Skeletal muscle cell (primary cell): ENCODE measurements around the gene KISS1R.
"Not testable (repeated sequence)": the region's sequence is repeated elsewhere in the genome, so short reads cannot be mapped to it uniquely, and the experiment has no call there.

Experiments used
- DNase-seq: peaks from one replicate; pipeline ENCODE4 v3.0.0-alpha.2; 2010; ENCODE audit warnings: low read depth
- H3K4me3 ChIP-seq: 2 replicates; pipeline ENCODE4 v1.5.1; 2011; ENCODE audit warnings: low read depth, mild to moderate bottlenecking, control low read depth, low read length, moderate library complexity

KISS1R gene

DNA sequence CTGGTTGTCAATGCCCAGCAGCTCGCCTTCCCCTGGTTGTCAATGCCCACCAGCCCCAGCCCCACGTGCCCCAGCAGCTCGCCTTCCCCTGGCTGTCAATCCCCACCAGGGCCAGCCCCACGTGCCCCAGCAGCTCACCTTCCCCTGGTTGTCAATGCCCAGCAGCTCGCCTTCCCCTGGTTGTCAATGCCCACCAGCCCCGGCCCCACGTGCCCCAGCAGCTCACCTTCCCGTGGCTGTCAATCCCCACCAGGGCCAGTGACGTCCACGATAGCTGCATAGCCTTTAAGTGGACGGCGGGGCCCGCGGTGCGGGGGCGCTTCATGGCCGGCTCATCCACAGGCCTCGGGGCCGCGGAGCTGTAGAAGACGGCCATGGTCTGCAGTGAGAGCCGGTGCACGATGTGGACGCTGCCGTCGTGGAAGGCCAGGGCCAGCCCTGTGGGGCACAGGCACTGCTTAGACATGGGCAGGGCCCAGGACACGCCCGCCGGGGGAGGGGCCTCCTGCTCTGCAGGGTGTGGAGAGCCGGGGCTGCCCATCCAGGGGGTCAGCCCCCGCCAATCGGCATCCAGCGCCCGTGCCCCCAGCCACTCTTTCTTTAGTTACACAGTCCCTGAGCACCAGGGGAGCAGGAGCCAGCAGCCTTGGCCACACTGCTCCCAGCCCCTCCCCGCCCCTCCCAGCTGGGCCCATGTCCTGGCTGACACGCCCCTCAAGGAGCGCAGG lies 37.3 kb upstream of the KISS1R start:
- DNase-seq = no peak
- no peak overlapping the region for H3K4me3 ChIP-seq

- H3K4me3 ChIP-seq = no peak overlapping the region
- no peak for DNase-seq
These were observed 35.6 kb upstream of the KISS1R start for GRCh38 chr19:881385-882071.

GRCh38 chr19:882871-883497 lies 34.1 kb upstream of the KISS1R start:
- DNase-seq = no peak
- no peak overlapping the region for H3K4me3 ChIP-seq

DNA sequence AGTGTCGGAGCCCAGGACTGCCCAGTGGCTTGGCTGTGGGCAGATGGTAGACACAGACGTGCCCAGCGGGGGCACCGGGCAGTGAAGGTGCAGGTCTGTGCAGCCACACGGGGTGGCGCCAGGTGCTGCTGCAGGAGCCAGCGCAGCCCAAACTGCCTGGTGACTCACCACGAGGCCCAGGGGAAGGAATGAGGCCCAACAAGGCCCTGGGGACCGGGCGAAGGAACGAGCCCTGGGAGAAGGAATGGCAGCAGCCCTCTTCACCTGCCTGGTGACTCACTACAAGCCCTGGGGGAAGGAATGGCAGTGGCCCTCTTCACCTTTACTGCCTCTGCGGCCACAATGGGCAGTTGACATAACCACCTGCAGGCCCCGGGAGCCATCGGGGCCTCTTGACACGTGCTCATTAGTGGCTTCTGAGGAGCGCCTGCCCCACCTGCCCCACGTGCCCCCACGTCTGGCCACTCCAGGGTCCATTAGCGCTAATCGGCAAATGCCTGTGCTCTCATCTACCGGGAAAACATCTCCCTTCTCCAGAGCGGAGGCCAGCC lies 33.4 kb upstream of the KISS1R start:
- H3K4me3 ChIP-seq = no peak overlapping the region
- DNase-seq = no peak

DNA sequence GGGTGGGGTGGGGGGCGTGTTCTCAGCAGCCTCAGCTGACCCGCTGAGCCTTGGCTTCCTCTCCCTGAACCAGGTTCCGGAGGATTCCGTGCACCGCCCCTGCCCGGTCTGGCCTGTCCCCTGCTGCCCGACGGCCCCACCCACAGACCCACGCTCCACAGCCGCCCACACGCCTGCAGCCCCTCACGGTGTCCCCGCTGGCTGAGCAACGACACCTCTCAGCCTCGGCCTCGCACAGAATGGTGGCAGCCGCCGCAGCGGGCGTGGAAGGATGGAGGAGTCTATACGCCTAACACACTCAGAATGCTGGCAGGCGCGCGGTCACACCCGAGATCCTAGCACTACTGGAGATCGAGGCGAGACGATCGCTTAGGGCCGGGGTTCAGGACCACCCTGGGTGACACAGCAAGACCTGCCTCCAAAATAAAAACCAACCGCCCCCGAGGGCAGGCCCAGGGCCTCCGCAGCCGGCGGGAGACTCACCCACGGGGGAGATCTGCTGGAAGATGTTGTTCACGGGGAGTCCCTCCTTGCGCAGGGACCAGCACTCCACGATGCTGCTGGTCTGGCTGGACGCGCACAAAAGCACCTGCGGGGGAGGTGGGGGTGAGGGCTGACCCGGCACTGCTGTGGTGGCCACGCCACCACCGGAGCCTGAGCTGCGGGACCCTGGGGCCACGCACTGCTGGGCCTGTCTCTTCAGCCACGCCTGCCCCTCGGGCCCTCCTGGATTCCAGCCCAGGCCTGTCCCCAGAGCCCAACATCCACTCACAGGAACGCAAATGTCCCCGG lies 32.5 kb upstream of the KISS1R start:
- no peak for DNase-seq
- no peak overlapping the region for H3K4me3 ChIP-seq

- H3K4me3 ChIP-seq = no peak overlapping the region
- DNase-seq = no peak
These were observed 31.5 kb upstream of the KISS1R start for GRCh38 chr19:885536-886224.

DNA sequence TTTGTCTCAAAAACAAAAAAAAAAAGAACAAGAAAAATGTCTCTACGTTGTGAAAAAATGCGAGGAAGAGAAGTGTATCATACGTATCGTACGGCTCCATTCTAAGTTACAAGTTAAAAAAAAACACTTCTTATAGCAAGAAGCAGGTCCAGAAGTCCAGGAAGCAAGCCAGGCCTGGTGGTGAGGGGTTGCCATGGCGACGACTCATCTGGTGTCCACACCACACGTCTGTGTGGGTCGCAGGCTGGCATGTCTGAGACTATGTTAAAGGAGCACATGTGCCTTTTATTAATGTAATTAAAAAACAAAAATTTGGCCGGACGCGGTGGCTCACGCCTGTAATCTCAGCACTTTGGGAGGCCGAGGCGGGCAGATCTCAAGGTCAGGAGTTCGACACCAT lies 30.1 kb upstream of the KISS1R start:
- H3K4me3 ChIP-seq = no peak overlapping the region
- no peak for DNase-seq

DNA sequence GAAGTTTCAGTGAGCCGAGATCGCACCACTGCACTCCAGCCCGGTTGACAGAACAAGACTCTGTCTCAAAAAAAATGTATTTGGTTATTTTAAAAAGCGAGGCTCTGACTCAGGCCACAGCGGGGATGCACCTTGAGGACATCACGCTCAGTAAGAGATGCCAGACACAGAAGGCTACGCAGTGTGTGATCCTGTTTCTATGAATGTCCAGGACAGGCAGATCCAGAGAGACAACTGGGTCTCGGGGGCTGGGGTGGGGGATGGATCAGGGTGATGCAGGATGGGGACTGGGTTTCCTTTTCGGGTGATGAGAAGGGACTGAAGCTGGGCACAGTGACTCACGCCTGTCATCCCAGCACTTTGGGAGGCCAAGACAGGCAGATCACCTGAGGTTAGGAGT lies 29.5 kb upstream of the KISS1R start:
- DNase-seq = no peak
- H3K4me3 ChIP-seq = no peak overlapping the region

DNA sequence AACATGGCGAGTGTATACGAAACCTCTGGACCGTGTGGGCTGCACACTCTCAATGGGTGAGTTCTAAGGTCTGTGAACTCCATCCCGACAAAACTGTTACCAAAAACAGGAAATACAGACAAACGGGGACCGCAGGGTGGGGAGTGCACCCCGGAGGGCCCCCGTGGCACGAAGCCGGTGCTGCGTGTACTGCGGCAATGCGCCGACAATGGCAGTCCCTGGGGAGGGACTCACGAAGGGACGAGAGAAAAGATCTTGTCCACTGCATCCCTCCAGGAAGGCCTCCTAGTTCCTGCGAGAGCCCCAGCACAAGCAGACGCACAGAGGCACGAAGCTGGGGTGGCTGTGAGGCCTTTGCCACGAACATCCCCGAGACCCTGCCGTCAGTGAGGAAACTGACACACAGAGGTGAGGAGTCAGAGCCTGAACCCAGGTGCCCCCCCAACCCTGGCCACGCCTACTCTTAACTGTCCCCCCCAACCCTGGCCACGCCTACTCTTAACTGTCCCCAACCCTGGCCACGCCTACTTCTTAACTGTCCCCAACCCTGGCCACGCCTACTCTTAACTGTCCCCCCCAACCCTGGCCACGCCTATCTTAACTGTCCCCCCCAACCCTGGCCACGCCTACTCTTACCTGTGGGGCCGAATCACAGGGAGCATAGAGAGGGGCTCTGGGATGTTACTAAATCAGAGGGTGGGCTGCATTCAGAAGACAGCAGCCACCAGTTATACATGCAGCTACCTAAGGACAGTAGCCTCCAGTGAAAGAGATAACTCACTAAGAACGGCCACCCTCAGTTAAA lies 28.4 kb upstream of the KISS1R start:
- no peak for DNase-seq

GRCh38 chr19:889662-890295 lies 27.4 kb upstream of the KISS1R start:
- H3K4me3 ChIP-seq = no peak overlapping the region
- DNase-seq = no peak

More for the DNA sequence above, 28.4 kb upstream of the KISS1R start:
- H3K4me3 ChIP-seq = no peak overlapping the region

DNA sequence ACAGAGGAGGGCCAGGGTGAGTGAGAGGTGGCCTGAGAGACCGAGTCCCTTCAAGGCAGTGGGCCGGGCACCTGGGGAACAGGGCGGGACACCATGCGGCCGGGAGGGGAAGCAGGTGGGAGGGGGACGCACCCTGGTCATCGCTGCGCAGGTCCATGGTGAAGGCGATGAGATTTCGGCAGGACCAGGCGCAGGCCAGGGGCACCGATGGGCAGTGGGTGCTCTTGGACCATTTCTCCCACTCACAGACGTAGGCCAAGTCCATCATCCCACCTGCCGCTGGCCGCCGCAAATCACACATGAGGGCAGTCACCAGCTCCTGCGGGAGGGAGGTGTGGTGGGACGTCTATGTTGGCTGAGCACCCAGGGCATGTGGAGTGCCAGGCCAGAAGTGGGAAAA lies 26.3 kb upstream of the KISS1R start:
- no peak for DNase-seq
- no peak overlapping the region for H3K4me3 ChIP-seq

GRCh38 chr19:891421-892200 lies 25.5 kb upstream of the KISS1R start:
- DNase-seq = not testable (repeated sequence)
- H3K4me3 ChIP-seq = peak overlapping the region; percentile 78

- H3K4me3 ChIP-seq = peak overlapping the region; percentile 78
- DNase-seq = no peak
These were observed 24.8 kb upstream of the KISS1R start for GRCh38 chr19:892243-892893.

- H3K4me3 ChIP-seq = peak within 1 kb of the TSS; percentile 78
- DNase-seq = peak; percentile 68
These were observed 24.0 kb upstream of the KISS1R start, which contains the start of the genes MED16 and RNU6-9 for GRCh38 chr19:892894-893689. TSS of gene MED16 (minus strand) at chr19:893187. CDS start at chr19:891131, 2,056 bp downstream. TSS of gene RNU6-9 (plus strand) at chr19:893484.

- H3K4me3 ChIP-seq = no peak overlapping the region
- DNase-seq = no peak
These were observed 20.7 kb upstream of the KISS1R start for GRCh38 chr19:896434-896833.

DNA sequence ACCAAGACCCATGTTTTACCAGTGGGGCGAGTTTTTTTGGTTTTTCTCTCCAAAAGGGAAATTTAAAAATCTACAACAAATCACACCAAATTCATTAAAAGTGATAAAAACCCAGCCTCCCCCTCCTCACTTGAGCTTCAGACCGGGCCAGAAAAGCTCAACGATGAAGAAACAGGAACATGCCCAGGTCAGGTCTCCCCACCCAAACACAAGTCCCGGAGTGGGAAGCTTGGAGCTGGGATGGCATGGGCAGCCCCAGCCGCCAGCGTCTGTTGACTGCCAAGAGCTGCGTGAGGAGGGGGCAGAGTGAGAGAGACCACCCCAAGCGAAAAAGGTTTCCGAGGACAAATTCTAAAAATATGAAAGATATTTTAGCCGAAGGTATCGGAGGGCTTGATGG lies 20.1 kb upstream of the KISS1R start:
- no peak overlapping the region for H3K4me3 ChIP-seq
- no peak for DNase-seq
